ENCODE measurements around the gene CABLES1.

The CABLES1 gene

DNA sequence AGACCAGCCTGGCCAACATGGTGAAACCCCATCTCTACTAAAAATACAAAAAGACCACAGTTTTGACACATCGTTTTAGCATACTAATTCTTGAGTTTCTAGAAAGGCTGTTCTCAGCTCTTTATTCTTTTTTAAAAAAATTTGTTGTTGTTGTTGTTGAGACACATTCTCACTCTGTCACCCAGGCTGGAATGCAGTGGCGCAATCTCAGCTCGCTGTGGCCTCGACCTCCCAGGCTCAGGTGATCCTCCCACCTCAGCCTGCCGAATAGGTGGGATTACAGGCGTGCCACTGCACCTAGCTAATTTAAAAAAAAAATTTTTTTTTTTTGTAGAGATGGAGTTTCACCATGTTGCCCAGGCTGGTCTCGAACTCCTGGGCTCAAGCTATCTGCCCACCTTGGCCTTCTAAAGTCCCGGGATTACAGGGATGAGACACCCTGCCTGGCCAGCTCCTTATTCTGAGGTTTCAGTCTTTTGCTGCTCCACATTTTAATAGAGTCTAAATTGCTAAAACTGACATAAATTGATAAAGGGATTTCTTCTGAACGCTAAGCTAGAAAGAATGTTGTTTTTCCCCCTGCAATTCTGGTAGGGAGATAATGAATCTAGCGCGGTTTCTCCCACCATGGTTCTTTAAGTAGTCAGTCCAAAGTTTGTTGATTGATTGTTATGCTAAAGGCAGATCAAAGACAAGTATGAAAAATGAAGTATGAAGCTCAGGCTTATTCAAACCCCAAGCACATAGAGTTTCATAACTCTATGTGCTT lies 32.6 kb upstream of the CABLES1 start:
- H3K27ac ChIP-seq, result no peak overlapping the region
- TF ChIP-seq, protein P1, sequence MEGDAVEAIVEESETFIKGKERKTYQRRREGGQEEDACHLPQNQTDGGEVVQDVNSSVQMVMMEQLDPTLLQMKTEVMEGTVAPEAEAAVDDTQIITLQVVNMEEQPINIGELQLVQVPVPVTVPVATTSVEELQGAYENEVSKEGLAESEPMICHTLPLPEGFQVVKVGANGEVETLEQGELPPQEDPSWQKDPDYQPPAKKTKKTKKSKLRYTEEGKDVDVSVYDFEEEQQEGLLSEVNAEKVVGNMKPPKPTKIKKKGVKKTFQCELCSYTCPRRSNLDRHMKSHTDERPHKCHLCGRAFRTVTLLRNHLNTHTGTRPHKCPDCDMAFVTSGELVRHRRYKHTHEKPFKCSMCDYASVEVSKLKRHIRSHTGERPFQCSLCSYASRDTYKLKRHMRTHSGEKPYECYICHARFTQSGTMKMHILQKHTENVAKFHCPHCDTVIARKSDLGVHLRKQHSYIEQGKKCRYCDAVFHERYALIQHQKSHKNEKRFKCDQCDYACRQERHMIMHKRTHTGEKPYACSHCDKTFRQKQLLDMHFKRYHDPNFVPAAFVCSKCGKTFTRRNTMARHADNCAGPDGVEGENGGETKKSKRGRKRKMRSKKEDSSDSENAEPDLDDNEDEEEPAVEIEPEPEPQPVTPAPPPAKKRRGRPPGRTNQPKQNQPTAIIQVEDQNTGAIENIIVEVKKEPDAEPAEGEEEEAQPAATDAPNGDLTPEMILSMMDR (conservative IDR thresholded peaks at IDR 0.05; ENCODE audit: low read depth), result no peak
- ChIA-PET POLR2A (ENCODE audit: low non-redundant PET) (no interaction called here), CTCF (interaction anchor here (0.6 kb wide), 2 partner anchors 18 to 27 kb away, joined by 3 to 4 read pairs; no protein-coding TSS in a partner anchor)
- no peak for DNase-seq (ENCODE audit: low spot score)

DNA sequence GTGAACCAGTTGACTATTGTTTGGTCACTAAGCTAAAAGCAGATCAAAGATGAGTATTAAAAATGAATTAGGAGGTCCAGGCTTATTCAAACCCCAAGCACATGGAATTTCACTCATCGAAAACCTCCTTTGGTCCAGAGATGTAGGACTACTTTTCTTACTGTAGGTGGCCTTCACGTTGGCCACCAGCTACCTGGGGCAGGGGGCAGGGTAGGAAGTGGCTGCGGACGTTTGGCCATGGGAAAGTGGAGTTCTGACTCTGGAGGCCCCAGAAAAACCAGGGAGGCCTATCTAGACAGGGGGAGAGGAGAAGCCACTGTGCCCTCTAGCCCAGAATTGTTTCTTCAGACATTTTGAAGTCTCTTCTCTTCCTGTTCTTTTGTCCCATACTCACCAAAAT lies 31.8 kb upstream of the CABLES1 start:
- POLR2A ChIA-PET (ENCODE audit: low non-redundant PET), result no interaction called here
- no peak overlapping the region for H3K27ac ChIP-seq
- TF ChIP-seq, protein P1 (conservative IDR thresholded peaks at IDR 0.05; ENCODE audit: low read depth), result no peak
- CTCF ChIA-PET, result interaction anchor here (0.6 to 0.7 kb wide), 2 partner anchors 19 to 113 kb away, joined by 3 to 5 read pairs; no protein-coding TSS in a partner anchor
- no peak for DNase-seq (ENCODE audit: low spot score)

DNA sequence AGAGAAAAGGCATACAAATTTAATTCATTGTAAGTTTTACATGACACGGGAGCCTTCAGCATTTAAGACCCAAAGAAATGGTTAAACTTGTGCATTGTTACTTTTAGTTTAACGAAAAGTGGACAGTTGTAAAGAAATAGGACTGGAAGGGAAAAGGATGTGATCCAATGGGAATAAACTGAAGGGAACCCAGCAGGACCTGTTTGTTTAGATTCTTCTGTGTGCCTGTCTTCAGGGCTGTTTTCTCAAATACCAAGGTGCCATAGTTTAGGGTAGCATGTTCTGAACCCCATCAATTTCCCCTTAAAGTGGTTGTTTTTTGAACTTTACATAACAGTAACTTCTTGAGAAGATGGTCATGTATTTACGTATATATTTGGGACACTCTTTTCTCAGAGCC lies 30.3 kb upstream of the CABLES1 start:
- no peak for DNase-seq (ENCODE audit: low spot score)
- ChIA-PET CTCF (no interaction called here), POLR2A (ENCODE audit: low non-redundant PET) (no interaction called here)
- no peak overlapping the region for H3K27ac ChIP-seq
- TF ChIP-seq, protein P1 (conservative IDR thresholded peaks at IDR 0.05; ENCODE audit: low read depth), result no peak

DNA sequence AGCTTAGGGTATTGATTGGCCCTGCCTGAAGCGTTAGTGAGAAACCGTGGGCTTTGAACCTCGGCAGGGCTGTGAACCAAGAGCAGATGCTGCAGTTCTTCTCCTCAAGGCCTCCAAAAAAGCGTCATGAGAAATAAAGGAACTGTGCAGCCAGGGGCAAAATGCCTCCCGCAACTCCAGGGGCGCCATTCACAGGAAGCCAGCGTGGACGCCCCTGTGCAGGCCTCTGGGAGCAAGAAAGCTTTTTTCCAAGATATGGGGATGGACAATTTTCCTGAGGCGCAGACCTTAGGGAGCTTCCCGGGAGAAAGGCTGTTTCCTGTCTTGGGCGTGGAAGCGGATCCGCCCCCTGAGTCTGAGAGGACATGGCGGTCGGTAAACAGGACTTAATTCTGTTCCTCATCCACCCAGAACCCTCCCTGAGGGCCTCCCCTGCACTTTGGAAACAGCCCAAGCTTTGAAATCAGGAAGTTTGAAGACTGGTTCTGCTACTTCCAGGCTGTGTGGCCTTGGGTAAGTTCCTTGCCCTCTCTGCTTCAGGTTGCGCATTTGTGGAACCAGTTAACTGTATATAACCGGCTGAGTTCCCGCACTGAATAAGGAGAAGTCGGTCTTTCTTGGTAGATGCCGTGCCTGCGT lies 29.6 kb upstream of the CABLES1 start:
- TF ChIP-seq, protein P1 (conservative IDR thresholded peaks at IDR 0.05; ENCODE audit: low read depth), result no peak
- CTCF ChIA-PET, result no interaction called here
- no peak for DNase-seq (ENCODE audit: low spot score)
- POLR2A ChIA-PET (ENCODE audit: low non-redundant PET), result no interaction called here
- H3K27ac ChIP-seq, result peak overlapping the region; percentile 70

DNA sequence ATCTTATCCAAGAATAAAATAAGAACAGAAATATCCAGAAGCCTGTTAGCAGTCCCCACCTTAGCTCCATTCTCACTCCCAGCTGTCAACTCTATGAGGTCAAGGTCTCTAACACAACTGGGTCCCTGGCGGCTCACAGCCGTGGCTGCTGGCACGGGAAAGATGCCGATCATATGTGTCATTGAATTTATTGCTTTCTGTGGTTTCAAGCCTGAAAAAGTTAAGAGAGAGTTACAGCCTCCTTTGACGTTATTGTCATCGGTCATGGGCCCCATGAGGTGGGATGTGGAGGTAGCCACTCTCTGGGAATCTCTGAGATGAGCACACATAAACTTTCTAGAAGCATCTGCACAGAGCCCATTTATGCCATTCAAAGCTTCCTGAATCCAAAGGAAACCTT lies 28.7 kb upstream of the CABLES1 start:
- ChIA-PET CTCF (no interaction called here), POLR2A (ENCODE audit: low non-redundant PET) (no interaction called here)
- TF ChIP-seq, protein P1 (conservative IDR thresholded peaks at IDR 0.05; ENCODE audit: low read depth), result no peak
- H3K27ac ChIP-seq, result peak overlapping the region; percentile 70
- peak; percentile 61 for DNase-seq (ENCODE audit: low spot score)

DNA sequence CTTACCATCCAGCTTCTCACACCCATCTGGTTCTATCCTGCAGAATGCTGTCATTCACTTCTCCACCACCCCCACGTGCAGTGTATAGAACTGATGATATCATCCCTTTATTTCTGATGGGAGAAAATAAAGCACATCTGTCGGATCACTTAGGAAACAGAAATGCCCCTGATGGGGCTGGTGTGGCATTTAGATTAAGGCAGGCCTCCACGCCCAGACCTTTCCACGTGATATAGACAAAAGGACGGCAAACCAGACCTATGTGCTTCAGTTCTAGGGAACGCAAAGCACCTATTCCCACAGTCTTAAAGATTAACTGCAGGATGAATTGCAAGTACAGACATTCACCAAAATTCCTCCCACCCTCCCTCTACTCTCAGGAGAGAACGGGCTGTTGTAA lies 27.6 kb upstream of the CABLES1 start:
- H3K27ac ChIP-seq, result peak overlapping the region; percentile 77
- CTCF ChIA-PET, result no interaction called here
- DNase-seq (ENCODE audit: low spot score), result no peak

More for the DNA sequence above, 27.6 kb upstream of the CABLES1 start:
- POLR2A ChIA-PET (ENCODE audit: low non-redundant PET), result no interaction called here
- TF ChIP-seq, protein P1 (conservative IDR thresholded peaks at IDR 0.05; ENCODE audit: low read depth), result no peak
